HuH-7 (cell line): Measurements from ENCODE around the gene GANC.
"Not testable (repeated sequence)": the region's sequence is repeated elsewhere in the genome, so short reads cannot be mapped to it uniquely, and the experiment has no call there.

ENCODE experiments used
- DNase-seq: peaks from one replicate; pipeline ENCODE4 v3.0.0; 2011; ENCODE audit warnings: low spot score

The GANC gene

DNA sequence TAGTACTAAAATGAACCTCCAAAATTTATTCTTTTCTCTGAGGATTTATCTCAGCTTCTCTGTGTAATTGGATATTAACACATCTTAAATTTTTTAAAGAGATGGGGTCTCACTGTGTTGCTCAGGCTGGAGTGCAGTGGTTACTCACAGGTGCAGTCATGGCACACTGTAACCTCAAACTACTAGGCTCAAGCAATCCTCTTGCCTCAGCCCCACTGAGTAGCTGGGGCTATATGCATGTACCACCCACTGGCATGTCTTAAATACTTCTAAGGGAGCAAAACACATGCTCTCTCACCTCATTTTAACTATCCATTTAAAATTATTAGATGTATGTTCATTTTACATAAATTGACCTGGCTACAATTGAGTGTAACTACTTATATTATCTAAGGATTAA lies 11.6 kb downstream of the GANC start:
- no peak for DNase-seq

GRCh38 chr15:42285034-42285433 lies 12.0 kb downstream of the GANC start:
- DNase-seq, result no peak

DNA sequence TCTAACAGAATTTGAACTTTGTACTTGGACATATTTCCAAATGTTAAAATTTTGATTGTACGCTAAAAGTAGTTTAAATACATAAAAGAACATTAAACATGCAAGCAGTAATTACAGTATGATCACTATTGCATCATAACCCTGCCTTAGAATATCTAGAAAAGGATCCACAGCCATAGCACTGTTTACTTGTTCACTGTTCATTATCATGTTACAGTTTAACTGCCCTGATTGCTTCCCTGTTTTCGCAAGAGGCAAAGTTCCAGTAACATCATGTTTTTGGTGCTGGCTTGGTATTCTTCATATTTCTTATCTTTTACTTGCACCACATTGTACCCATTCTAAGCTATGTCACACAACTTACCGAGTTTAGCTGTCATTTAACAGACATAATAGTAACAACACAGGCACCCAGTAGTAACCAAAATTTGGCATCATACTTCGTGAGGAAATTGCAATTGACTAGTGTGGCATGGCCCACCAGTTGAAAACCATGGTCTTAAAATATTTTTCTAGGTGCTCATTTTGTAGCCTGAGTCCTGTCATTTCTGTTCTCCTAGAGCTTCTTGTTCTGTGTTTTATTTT lies 13.5 kb downstream of the GANC start:
- DNase-seq, result peak; percentile 15

GRCh38 chr15:42287931-42288330 lies 14.9 kb downstream of the GANC start:
- DNase-seq, result no peak

- DNase-seq, result no peak
Measured at GRCh38 chr15:42289166-42289565, 16.2 kb downstream of the GANC start.

GRCh38 chr15:42301004-42301403 lies 28.0 kb downstream of the GANC start:
- DNase-seq, result not testable (repeated sequence)

- no peak for DNase-seq
Measured at GRCh38 chr15:42306681-42307080, 33.7 kb downstream of the GANC start.

DNA sequence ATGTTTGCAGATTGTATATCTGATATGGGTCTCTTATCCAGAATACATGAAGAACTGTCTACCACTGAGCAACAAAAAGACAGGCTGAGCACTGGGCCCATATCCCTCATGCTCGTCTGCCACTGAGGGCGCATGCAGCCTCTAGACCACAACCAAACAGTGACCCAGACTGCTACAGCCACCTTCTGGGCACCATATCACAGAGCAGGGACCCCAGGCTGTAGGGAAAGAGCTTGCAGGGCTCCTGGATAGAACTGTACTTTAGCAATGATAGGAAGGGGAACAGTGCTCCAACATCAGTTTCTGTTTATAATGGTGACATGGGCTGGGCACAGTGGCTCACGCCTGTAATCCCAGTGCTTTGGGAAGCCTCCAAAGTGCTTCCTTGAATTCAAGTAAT lies 40.5 kb downstream of the GANC start:
- peak; percentile 15 for DNase-seq

GRCh38 chr15:42314818-42315217 lies 41.8 kb downstream of the GANC start:
- peak; percentile 8 for DNase-seq

- no peak for DNase-seq
Measured at GRCh38 chr15:42315521-42315920, 42.5 kb downstream of the GANC start.

DNA sequence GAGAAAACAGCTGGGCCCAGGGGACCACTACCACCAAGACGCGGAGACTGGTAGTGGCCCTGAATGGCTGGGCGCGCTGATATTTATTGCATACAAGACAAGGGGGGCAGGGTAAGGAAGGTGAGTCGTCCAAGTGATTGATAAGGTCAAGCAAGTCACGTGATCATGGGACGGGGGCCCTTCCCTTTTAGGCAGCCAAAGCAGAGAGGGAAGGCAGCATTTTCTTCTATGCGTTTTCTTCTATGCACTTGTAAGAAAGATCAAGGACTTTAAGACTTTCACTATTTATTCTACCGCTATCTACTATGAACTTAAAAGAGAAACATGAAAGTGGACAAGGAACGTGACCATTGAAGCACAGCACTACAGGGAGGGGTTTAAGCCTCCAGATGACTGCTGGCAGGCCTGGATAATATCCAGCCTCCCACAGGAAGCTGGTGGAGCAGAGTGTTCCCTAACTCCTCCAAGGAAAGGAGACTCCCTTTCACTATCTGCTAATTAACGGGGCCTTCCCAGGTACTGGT lies 43.3 kb downstream of the GANC start:
- DNase-seq, result not testable (repeated sequence)

DNA sequence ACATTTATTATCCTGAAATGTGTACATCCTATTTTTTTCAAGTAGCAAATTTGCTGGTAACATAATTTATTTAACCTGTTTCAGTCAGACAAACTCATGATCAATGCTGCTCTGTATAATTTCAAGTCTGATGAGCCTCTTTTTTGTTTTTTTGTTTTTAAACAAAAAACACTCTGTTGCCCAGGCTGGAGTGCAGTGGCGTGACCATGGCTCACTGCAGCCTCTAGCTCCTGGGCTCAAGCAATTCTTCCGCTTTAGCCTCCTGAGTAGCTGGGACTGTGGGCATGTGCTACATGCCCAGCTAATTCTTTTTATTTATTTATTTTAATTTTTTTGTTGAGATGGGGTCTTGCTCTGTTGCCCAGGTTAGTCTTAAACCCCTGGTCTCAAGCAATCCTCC lies 46.2 kb downstream of the GANC start:
- no peak for DNase-seq

- DNase-seq, result no peak
Measured at GRCh38 chr15:42324308-42324707, 51.3 kb downstream of the GANC start.

GRCh38 chr15:42329161-42329560 lies 56.2 kb downstream of the GANC start:
- DNase-seq, result no peak

DNA sequence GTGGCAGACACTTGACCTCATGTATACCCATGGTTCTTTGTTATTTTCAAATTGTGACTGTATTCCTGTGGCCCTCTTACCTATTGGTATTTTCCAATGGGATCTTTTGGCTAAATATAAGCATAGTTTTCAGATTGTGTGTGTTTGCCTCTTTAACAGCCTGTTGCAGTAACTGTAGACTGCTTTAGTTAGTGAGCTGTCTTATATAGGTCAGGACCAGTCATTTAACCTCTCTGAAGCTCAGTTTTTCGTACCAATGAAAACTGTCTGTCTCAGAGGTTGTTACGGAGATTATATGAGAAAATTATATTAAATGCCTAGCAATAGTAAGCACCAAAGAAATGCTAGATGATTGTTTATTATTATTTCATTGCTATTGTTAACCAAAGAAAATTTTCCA lies 57.0 kb downstream of the GANC start:
- no peak for DNase-seq

GRCh38 chr15:42331235-42331634 lies 58.2 kb downstream of the GANC start:
- no peak for DNase-seq

DNA sequence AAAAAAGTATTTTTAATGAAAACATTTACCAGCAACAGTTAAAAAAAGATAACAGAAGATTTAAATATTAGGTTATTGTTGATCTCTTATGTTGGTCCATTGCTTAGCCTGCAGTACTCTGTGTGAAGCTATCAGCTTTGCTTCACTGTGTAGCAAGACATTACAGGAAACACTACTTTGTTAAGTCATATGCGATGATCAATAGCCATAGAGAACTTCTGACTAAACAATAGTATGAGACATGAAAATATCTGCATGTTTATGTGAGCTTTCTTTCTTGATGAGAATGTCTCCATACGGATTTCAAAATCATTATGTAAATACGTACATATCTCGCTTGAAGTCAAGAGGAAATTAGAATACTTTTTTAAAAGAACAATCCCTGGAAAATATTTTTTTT lies 59.3 kb downstream of the GANC start:
- no peak for DNase-seq

DNA sequence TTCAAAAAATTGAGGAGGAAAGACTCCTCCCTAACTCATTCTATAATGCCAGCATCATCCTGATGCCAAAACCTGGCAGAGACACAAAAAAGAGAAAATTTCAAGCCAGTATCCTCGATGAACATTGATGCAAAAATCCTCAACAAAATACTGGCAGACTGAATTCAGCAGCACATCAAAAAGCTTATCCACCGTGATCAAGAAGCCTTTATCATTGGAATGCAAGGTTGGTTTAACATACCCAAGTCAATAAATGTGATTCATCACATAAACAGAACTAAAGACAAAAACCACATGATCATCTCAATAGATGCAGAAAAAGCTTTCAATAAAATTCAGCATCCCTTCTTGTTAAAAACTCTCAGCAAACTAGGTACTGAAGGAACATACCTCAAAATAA lies 62.1 kb downstream of the GANC start:
- DNase-seq, result no peak

GRCh38 chr15:42336650-42337049 lies 63.6 kb downstream of the GANC start:
- not testable (repeated sequence) for DNase-seq

GRCh38 chr15:42337104-42337503 lies 64.1 kb downstream of the GANC start:
- DNase-seq, result not testable (repeated sequence)

GRCh38 chr15:42338500-42338899 lies 65.5 kb downstream of the GANC start:
- DNase-seq, result no peak

GRCh38 chr15:42343596-42344232 lies 70.7 kb downstream of the GANC start:
- no peak for DNase-seq

- no peak for DNase-seq
Measured at GRCh38 chr15:42344763-42345162, 71.8 kb downstream of the GANC start.

- DNase-seq, result no peak
Measured at GRCh38 chr15:42345504-42345903, 72.5 kb downstream of the GANC start.
